K562 (cell line): ENCODE measurements around the gene ZNF326. TPM values are rescaled to one million over a fixed set of nuclear protein-coding genes. Genes with fewer than 3 reads are reported as not detected.

Experiments used
- ATAC-seq: fragments of 200-7000 bp; cut with Tn5 transposase; 3 replicates; pipeline ENCODE4 v1.9.1; 2020; ENCODE audit warnings: moderate library complexity
- BruUV-seq: library from RNA; stranded (reverse); fragments of 400-500 nt; replicated peaks from 2 replicates; lab custom pipeline; 2021; lab: Mats Ljungman, UMichigan
- CTCF ChIA-PET: fragments of 300-600 bp; formaldehyde crosslinking; extraction: SDS; loops from one replicate; lab custom pipeline; 2021; ENCODE audit warnings: low intra/inter-chr PET ratio; lab: Yijun Ruan, JAX
- POLR2A ChIA-PET: fragments of 300-600, 350-650 bp; sonication (Branson Sonifier 250); formaldehyde crosslinking; extraction: SDS; loops from one replicate; lab custom pipeline; 2021; ENCODE audit warnings: antibody characterized with exemption, inconsistent platforms; lab: Yijun Ruan, JAX
- DNase-seq, 4 experiments: peaks; one replicate each; pipeline versions ENCODE4 v3.0.0 to v3.0.0-alpha.2; 2011 to 2018; ENCODE audit warnings: low spot score in 3 of 4, mixed read lengths in 3 of 4; ENCODE audit errors: extremely low read depth in 1 of 4
- FAIRE-seq: peaks from 2 replicates; lab custom pipeline; 2011; peaks lifted over from hg19 to GRCh38; lab: Jason Lieb, UNC
- H2AFZ ChIP-seq: 2 replicates; pipeline ENCODE4 v1.6.0; 2011; ENCODE audit warnings: low read depth, low read length, control low read depth, inconsistent platforms
- H3K27ac ChIP-seq: fragments of 200-600 bp; 3 replicates; pipeline ENCODE4 v1.8.0; 2011; ENCODE audit warnings: low read depth, mild to moderate bottlenecking, control low read depth, inconsistent platforms, low read length, moderate library complexity, mixed read lengths; ENCODE audit errors: extremely low read depth
- H3K27me3 ChIP-seq, 2 experiments: fragments of 300-600 bp in 1 of 2; 2 replicates in 1 of 2; 3 replicates in 1 of 2; pipeline versions ENCODE4 v1.6.0 to v1.8.0; 2011; ENCODE audit warnings: inconsistent platforms in 2 of 2, low read length in 2 of 2, mild to moderate bottlenecking in 1 of 2, mixed read lengths in 1 of 2, moderate library complexity in 1 of 2; ENCODE audit not compliant: control insufficient read depth in 2 of 2, insufficient read depth in 2 of 2
- H3K36me3 ChIP-seq: fragments of 300-600 bp; 3 replicates; pipeline ENCODE4 v1.8.0; 2011; ENCODE audit warnings: mild to moderate bottlenecking, low read length, inconsistent platforms; ENCODE audit not compliant: control insufficient read depth, insufficient read depth
- H3K4me1 ChIP-seq, 2 experiments: fragments of 200-600 bp in 1 of 2; replicated peaks in 1 of 2; 2 replicates in 1 of 2; 3 replicates in 1 of 2; pipeline versions ENCODE4 v1.5.1 to v1.8.0; 2011; ENCODE audit warnings: inconsistent platforms in 2 of 2, low read length in 2 of 2, mild to moderate bottlenecking in 1 of 2, mixed read lengths in 1 of 2, moderate library complexity in 1 of 2; ENCODE audit not compliant: control insufficient read depth in 2 of 2, insufficient read depth in 2 of 2
- H3K4me2 ChIP-seq: 2 replicates; pipeline ENCODE4 v1.6.1; 2011; ENCODE audit warnings: low read length, control low read depth, inconsistent platforms, mixed read lengths; ENCODE audit not compliant: insufficient read depth
- H3K4me3 ChIP-seq: fragments of 200-600 bp; sonication (generic), shearing (Covaris generic); 2 replicates; pipeline ENCODE4 v1.5.1; 2016; ENCODE audit warnings: control low read depth, inconsistent platforms
- H3K79me2 ChIP-seq: fragments of 200-600 bp; 3 replicates; pipeline ENCODE4 v1.8.0; 2011; ENCODE audit warnings: low read length, inconsistent platforms; ENCODE audit not compliant: control insufficient read depth, insufficient read depth
- H3K9ac ChIP-seq, 2 experiments: 2 replicates each; pipeline versions ENCODE4 v1.6.0 to v1.6.1; 2011; ENCODE audit warnings: low read depth in 2 of 2, low read length in 2 of 2, control low read depth in 1 of 2, inconsistent platforms in 1 of 2, mild to moderate bottlenecking in 1 of 2, mixed read lengths in 1 of 2; ENCODE audit not compliant: insufficient read depth in 1 of 2
- H3K9me1 ChIP-seq: one replicate; pipeline ENCODE4 v1.6.0; 2011; ENCODE audit warnings: inconsistent platforms, mild to moderate bottlenecking, low read length, moderate library complexity; ENCODE audit not compliant: control insufficient read depth, insufficient read depth
- H3K9me3 ChIP-seq: replicated peaks from 2 replicates; pipeline ENCODE4 v1.5.1; 2011; ENCODE audit warnings: low read depth, low read length, inconsistent platforms; ENCODE audit not compliant: control insufficient read depth, insufficient read depth
- H4K20me1 ChIP-seq: replicated peaks from 2 replicates; pipeline ENCODE4 v1.6.1; 2011; ENCODE audit warnings: low read length, inconsistent platforms, mixed read lengths; ENCODE audit not compliant: control insufficient read depth, insufficient read depth
- DACH1 ChIP-seq: fragments of 450-650 bp; IDR thresholded peaks from 2 replicates; pipeline ENCODE4 v1.6.1; 2018; ENCODE audit not compliant: partially characterized antibody
- ELF1 ChIP-seq: fragments of 200-800 bp; sonication (Bioruptor generic); IDR thresholded peaks from 2 replicates; pipeline ENCODE4 v1.6.1; 2016; ENCODE audit warnings: missing genetic modification characterization, missing compliant biosample characterization
- L3MBTL2 ChIP-seq: fragments of 450-650 bp; IDR thresholded peaks from 2 replicates; pipeline ENCODE4 v1.6.1; 2016; ENCODE audit warnings: mild to moderate bottlenecking, moderate library complexity
- PHTF2 ChIP-seq: fragments of 250-450 bp; sonication (Bioruptor Pico); IDR thresholded peaks from 2 replicates; pipeline ENCODE4 v1.5.0; 2021; ENCODE audit warnings: mild to moderate bottlenecking
- PREB ChIP-seq: sonication (generic); formaldehyde crosslinking; IDR thresholded peaks from 2 replicates; pipeline ENCODE4 v1.8.1; 2023; ENCODE audit warnings: mild to moderate bottlenecking, missing genetic modification reagents
- RBM14 ChIP-seq: fragments of 200-400 bp; formaldehyde crosslinking; IDR thresholded peaks from 2 replicates; pipeline ENCODE4 v1.6.1; 2018; ENCODE audit warnings: low read depth, mild to moderate bottlenecking, low read length, moderate library complexity, borderline replicate concordance; ENCODE audit not compliant: insufficient read depth
- RNF2 ChIP-seq: sonication (generic); IDR thresholded peaks from 2 replicates; pipeline ENCODE4 v1.6.1; 2016
- TBP ChIP-seq: optimal IDR thresholded peaks from 2 replicates; pipeline ENCODE3; 2011; ENCODE audit warnings: low read depth, low read length, improper control_type of control experiment
- ZFP1 ChIP-seq: fragments of 450-650 bp; formaldehyde crosslinking; IDR thresholded peaks from 2 replicates; pipeline ENCODE4 v1.4.0; 2020; ENCODE audit warnings: mild to moderate bottlenecking, mixed read lengths
- ZNF212 ChIP-seq: fragments of 450-650 bp; formaldehyde crosslinking; IDR thresholded peaks from 2 replicates; pipeline ENCODE4 v1.4.0; 2020; ENCODE audit warnings: mild to moderate bottlenecking
- ZNF57 ChIP-seq: fragments of 450-650 bp; formaldehyde crosslinking; IDR thresholded peaks from 2 replicates; pipeline ENCODE4 v1.4.0; 2020; ENCODE audit warnings: mild to moderate bottlenecking, moderate library complexity
- WGBS: fragments of 100-300 bp; shearing (Covaris generic); methylation state at CpG from one replicate; pipeline ENCODE4 v1.1.6; 2016; ENCODE audit warnings: low coverage, mixed read lengths; ENCODE audit not compliant: insufficient coverage; ENCODE audit errors: missing lambda C conversion rate; 5-methylcytosine and 5-hydroxymethylcytosine counted together
- in situ Hi-C: fragments of 300-500 bp; cut with MboI; formaldehyde crosslinking; loops from 4 replicates; pipeline ENCODE4 v1.15.0; 2018; ENCODE audit warnings: inconsistent platforms, mixed read lengths
- intact Hi-C: fragments of 100-400 bp; cut with micrococcal nuclease; formaldehyde crosslinking; loops from 2 replicates; pipeline ENCODE4 v1.14.2; 2022
- polyA plus RNA-seq, 8 experiments: library from polyadenylated mRNA; depleted of rRNA in 4 of 8; stranded (reverse) in 5 of 8; unstranded in 3 of 8; fragments of >200 nt; fragmentation: Nextera tagmentation in 2 of 8; fragmentation: Illumina TruSeq in 1 of 8; extraction: Ambion mirVana in 2 of 8; extraction: Trizol in 1 of 8; gene quantifications; 2 replicates each; pipeline versions ENCODE4 v1.2.1 to v1.2.3, GENCODE V29; 2011 to 2014; ENCODE audit warnings: inconsistent platforms in 1 of 8, missing spikeins in 1 of 8
- total RNA-seq, 7 experiments: library from RNA; depleted of rRNA in 6 of 7; stranded (reverse); fragments of >200 nt in 6 of 7; fragmentation: Illumina TruSeq in 2 of 7; extraction: Trizol in 2 of 7; gene quantifications; 2 replicates each; pipeline versions ENCODE4 v1.2.1 to v1.2.3, GENCODE V29; 2011 to 2021; ENCODE audit warnings: low replicate concordance in 1 of 7
- TF ChIP-seq, protein P1 (sequence below): fragments of 450-650 bp; IDR thresholded peaks from 2 replicates; pipeline ENCODE4 v1.6.1; 2018; ENCODE audit not compliant: partially characterized antibody

ZNF326 gene
- total and polyA plus RNA-seq, 9 of the 15 experiments (the other 6 are each of a cell fraction or from before 2014, with no cell fraction given): 7.2 to 33.2 (median 20.1) TPM

DNA sequence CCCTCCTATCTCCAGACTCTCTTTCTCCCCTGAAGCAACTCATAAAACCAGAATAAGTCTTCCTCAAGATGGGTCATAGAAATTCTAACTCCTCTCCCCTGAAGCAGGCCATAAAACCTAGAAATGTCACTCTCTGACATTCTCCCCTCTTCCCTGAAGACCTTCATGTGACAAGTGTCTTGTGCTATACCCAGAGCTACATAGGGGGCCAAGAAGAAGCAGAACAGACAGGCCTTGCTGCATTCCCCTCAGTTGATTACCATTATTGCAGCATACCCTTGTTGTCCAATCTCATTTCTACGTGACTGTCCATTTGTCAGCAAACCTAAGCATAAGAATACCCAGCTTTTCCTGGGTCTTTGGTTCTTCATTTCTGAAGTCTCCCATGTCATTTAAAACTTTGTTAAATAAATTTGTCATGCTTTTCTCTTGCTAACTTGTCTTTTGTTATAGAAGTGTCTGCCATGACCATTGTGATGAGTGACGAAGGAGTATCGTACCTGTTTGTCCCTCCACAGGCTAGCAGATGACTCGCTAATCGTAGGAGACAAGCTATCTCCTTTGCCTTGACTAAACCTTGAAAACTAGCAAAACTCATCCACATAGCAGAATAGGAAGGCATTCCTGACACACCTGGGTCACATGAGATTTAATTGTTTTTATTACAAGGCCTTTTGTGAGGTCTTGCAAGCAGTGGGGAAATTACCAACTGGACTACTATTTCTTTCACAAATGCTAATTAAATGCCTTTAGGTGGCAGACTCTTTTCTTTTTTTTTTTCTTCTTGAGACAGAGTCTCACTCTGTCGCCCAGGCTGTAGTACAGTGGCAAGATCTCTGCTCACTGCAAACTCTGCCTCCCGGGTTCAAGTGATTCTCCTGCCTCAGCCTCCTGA, 39.4 kb upstream of the ZNF326 start (continued):
- TF ChIP-seq ZNF212: no peak
- TF ChIP-seq ZFP1 (CRISPR knock-in tag): no peak
- TF ChIP-seq RBM14: no peak
- TF ChIP-seq RNF2: no peak
- TF ChIP-seq DACH1: no peak

- ChIA-PET CTCF (no interaction called here), POLR2A (interaction anchor here (0.8 to 0.9 kb wide), 2 partner anchors 10 to 55 kb away, joined by 3 to 6 read pairs; no protein-coding TSS in a partner anchor)
- H3K4me3 ChIP-seq: no peak overlapping the region
- intact Hi-C loops: no loop called here
- H3K9me1 ChIP-seq: no peaks in the 10 kb centered on the region
- no peak overlapping the region for H3K27ac ChIP-seq
- no peak overlapping the region; the same call in 1 of the 2 replicates for H3K4me2 ChIP-seq
- peak; percentile 26; the same call in 1 of the 3 replicates for ATAC-seq
- no TSS peak for BruUV-seq
- H3K27me3 ChIP-seq: no peaks in the 10 kb centered on the region
- peak; percentile 65 for FAIRE-seq
- H3K4me1 ChIP-seq: peaks cover 8 to 39% of the 10 kb centered on the region in 2 experiments; a peak in 4 of 5 replicates
- H2AFZ ChIP-seq: peak overlapping the region; percentile 61
- H3K9ac ChIP-seq: peak overlapping the region; percentile 17 to 57; a peak in 2 of 4 replicates
- TF ChIP-seq TBP: peak; percentile 41
- no peak for TF ChIP-seq PHTF2 (CRISPR knock-in tag)
- no peak for TF ChIP-seq PREB (CRISPR knock-in tag)
- TF ChIP-seq ELF1 (tag): no peak
- TF ChIP-seq ZNF57 (CRISPR knock-in tag): no peak
- TF ChIP-seq, protein P1, sequence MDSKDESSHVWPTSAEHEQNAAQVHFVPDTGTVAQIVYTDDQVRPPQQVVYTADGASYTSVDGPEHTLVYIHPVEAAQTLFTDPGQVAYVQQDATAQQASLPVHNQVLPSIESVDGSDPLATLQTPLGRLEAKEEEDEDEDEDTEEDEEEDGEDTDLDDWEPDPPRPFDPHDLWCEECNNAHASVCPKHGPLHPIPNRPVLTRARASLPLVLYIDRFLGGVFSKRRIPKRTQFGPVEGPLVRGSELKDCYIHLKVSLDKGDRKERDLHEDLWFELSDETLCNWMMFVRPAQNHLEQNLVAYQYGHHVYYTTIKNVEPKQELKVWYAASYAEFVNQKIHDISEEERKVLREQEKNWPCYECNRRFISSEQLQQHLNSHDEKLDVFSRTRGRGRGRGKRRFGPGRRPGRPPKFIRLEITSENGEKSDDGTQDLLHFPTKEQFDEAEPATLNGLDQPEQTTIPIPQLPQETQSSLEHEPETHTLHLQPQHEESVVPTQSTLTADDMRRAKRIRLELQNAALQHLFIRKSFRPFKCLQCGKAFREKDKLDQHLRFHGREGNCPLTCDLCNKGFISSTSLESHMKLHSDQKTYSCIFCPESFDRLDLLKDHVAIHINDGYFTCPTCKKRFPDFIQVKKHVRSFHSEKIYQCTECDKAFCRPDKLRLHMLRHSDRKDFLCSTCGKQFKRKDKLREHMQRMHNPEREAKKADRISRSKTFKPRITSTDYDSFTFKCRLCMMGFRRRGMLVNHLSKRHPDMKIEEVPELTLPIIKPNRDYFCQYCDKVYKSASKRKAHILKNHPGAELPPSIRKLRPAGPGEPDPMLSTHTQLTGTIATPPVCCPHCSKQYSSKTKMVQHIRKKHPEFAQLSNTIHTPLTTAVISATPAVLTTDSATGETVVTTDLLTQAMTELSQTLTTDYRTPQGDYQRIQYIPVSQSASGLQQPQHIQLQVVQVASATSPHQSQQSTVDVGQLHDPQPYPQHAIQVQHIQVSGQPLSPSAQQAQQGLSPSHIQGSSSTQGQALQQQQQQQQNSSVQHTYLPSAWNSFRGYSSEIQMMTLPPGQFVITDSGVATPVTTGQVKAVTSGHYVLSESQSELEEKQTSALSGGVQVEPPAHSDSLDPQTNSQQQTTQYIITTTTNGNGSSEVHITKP: peak; percentile 68
- 0 out of 2 replicates have a peak, but pooled peaks have one; percentile 13 for TF ChIP-seq L3MBTL2
- no peaks in the 10 kb centered on the region for H3K36me3 ChIP-seq
- no peaks in the 10 kb centered on the region for H3K9me3 ChIP-seq
- in situ Hi-C loops: no loop called here
- 10% methylated on average over 1 of the region's 1 CpG for WGBS
- peak in 2 of 4 experiments; percentile 36 to 37 for DNase-seq
- H4K20me1 ChIP-seq: no peaks in the 10 kb centered on the region
- H3K79me2 ChIP-seq: no peaks in the 10 kb centered on the region
Measured at GRCh38 chr1:89957107-89957506, 37.8 kb upstream of the ZNF326 start.
